GM20000 (cell line): Measurements from ENCODE around the gene TEAD4.

Experiments
- DNase-seq: peaks from one replicate; pipeline ENCODE4 v3.0.0; 2012; ENCODE audit warnings: low spot score
- TF ChIP-seq, protein P1 (sequence below): IDR thresholded peaks from 2 replicates; pipeline ENCODE4 v1.5.1; 2012; ENCODE audit warnings: mild to moderate bottlenecking, control low read depth; ENCODE audit errors: extremely low read depth, missing control alignments

Gene TEAD4

DNA sequence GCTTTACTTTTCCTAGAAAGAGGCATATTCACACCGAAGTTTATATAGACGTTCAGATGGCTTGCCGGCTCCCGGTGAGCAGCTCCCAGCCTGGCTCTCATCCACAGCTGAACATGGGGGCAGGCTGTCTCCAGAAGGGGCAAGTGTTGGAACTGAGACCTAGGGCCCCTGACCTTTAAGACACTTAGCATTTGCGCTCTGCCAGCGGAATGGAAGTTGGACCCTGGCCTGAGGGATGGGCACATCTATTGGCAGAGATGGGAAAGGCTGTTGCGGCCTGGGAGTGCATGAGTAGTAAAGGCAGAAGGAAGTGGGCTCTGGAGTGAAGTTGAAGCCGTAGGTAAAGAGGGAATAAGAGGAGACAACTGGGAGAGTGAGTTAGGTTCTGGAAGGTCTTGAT, 63.8 kb downstream of the TEAD4 start:
- TF ChIP-seq, protein P1, sequence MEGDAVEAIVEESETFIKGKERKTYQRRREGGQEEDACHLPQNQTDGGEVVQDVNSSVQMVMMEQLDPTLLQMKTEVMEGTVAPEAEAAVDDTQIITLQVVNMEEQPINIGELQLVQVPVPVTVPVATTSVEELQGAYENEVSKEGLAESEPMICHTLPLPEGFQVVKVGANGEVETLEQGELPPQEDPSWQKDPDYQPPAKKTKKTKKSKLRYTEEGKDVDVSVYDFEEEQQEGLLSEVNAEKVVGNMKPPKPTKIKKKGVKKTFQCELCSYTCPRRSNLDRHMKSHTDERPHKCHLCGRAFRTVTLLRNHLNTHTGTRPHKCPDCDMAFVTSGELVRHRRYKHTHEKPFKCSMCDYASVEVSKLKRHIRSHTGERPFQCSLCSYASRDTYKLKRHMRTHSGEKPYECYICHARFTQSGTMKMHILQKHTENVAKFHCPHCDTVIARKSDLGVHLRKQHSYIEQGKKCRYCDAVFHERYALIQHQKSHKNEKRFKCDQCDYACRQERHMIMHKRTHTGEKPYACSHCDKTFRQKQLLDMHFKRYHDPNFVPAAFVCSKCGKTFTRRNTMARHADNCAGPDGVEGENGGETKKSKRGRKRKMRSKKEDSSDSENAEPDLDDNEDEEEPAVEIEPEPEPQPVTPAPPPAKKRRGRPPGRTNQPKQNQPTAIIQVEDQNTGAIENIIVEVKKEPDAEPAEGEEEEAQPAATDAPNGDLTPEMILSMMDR: no peak
- DNase-seq: no peak

DNA sequence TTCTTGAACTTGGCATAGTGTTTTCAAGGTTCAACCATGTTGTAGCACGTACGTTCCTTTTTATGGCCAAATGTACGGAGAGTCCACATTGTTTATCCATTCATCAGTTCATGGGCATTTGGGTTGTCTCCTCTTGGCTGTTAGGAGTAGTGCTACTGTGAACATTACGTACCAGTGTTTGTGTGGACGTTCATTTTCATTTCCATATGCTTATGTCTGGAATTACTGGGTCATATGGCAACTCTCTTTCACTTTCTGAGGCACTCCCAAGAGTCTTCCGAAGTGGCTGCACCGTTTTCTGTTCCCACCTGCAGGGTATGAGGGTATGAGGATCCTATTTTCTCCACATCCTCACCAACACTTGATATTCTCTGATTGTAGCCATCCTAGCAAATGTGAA, 68.9 kb downstream of the TEAD4 start:
- DNase-seq: no peak
- TF ChIP-seq, protein P1: no peak

DNA sequence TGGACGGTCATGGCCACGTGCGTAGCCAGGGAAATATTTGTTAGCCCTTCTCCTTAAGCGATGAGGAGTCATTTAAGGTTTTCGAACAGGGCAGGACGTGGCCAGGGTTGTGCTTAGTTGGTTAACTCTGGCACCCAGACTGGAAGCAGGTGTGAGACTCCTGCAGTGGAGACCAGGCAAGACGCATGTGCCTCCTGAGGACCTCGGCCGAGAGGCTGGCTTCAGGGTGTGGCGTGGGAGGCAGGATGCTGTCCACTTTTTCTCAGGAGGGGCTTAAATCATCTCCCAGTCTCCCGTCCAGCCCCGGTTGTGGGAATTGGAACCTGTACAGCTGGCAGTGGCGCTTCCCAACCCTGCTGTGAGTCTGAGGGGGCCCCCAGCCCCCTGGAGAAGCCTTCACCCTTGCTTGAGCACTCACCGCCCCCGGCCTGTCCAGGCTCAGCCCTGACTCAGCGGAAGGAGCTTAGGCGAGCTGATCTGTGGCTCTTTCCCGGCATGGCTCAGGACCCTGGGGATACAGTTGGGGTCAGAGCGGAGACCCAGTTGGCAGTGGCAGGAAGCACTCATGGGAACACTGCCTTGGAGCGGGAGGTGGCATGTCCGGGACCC, 71.7 kb downstream of the TEAD4 start:
- TF ChIP-seq, protein P1: no peak
- DNase-seq: no peak

DNA sequence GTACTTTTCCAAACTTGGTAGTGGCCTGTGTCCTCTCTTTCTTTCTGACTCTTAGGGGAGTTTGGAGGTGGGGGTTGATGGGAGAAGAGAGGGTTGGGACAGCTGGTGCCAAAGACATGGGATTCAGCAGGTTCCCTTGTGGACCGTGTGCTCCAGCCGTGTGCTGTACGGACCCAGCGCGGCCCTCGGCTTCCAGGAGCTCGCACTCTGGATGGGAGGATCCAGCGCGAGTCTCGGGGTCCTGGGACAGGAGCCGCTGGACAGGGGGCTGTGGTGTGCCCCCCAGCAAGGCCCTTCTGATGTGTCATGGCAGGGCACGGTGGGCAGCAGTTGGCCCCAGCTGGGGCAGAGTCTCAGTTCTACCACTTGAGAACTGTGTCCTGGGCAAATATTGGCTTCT, 73.0 kb downstream of the TEAD4 start:
- no peak for DNase-seq
- TF ChIP-seq, protein P1: no peak

DNA sequence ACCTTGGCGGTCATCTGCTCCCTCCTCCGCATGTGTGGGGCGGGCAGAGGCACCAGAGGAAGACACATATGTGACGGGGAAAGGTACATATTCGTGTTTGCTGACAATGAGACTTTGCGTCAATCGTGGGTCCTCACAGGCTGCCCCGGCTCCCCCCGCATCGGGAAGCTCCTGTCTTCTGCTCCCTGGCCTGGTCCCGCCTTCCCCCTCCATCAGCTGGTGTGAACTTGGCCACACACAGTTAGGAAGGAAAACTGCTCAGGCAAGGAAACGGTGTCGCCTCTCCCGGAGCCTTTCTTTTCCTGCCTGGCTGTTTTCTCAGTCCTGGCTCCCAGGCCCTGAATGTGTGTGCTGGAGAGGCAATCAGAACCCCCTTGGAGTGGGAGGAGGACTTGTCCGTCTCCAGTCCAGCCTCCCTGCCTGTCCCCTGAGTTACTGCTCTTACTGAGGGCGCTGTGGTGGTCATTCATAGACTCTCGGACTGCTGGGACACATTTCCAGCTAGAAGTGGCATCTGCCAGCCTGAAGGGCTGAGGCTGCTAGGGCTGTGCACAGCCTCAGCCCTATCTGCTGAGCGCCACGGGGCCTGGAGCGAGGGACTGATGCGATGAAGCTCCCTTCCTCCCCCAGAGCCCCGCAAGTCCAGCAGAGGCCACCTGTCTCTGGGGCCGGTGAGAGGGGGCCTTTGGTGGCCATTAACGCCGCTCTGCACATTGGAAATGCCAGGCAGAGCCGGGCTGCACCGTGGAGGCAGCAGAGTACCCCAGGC, 73.8 kb downstream of the TEAD4 start:
- DNase-seq: no peak
- TF ChIP-seq, protein P1: no peak

DNA sequence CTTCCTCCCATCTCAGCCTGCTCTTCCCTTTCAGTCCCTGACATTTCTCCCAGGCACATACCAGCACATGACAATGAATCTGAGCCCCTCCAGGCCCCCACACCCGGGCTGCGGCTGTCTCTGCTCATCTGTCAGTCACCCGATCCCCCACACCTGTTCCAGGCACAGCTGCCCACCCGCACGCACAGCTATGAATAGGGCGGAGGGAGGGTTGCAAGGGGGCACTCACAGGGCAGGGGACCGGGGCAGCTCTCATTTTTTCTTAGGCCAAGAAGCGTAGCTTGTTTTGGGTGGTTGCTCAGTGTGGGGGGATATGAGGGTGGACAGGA, 74.3 kb downstream of the TEAD4 start:
- TF ChIP-seq, protein P1: no peak
- DNase-seq: no peak

DNA sequence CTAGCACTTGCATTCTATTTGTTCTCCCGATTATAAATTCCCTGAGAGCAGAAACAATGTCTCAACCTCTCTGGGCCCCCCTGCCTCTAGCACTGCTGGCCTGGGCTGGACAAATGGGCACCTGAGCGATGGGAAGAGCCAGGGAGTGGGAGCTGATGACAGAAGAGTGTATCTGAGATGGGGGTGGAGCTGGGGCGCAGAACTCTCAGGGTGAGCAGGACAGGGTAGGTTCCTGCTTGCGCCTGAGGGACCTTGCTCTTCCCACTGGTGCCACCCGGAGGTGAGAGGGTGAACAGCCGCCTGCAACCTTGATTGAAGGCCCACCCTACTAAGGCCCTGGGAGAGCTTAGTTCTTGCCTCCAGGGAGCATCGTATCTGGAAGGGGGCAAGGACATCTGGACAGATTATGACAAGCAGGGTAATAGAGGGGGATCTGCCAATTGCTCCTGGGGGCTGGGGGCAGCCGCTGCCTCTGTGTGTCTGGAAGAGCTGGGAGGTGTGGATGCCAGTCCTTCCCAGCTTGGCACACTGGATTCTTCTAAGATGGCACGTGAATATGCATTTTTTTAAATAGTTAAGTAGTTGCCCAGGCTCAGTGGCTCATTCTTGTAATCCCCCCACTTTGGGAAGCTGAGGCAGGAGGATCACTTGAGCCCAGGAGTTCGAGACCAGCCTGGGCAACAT, 75.0 kb downstream of the TEAD4 start:
- peak; percentile 82 for DNase-seq
- TF ChIP-seq, protein P1: peak; percentile 67
